Kidney epithelial cell (primary cell): ENCODE data around the gene ARHGEF11. TPM values are rescaled to one million over a fixed set of nuclear protein-coding genes. Genes with fewer than 3 reads are reported as not detected.

Source experiments
- DNase-seq: peaks from one replicate; pipeline ENCODE4 v3.0.0-alpha.2; 2010; ENCODE audit warnings: low read depth
- H3K27me3 ChIP-seq: 2 replicates; pipeline ENCODE4 v1.6.0; 2011; ENCODE audit warnings: low read length; ENCODE audit not compliant: control insufficient read depth, insufficient read depth
- H3K36me3 ChIP-seq: 2 replicates; pipeline ENCODE4 v1.5.1; 2011; ENCODE audit warnings: low read length; ENCODE audit not compliant: control insufficient read depth, insufficient read depth
- H3K4me3 ChIP-seq: 2 replicates; pipeline ENCODE4 v1.5.1; 2011; ENCODE audit warnings: low read depth, mild to moderate bottlenecking, control low read depth, low read length
- CTCF ChIP-seq: IDR thresholded peaks from 2 replicates; pipeline ENCODE4 v1.5.1; 2011; ENCODE audit warnings: mild to moderate bottlenecking, moderate library complexity, low read length, control low read depth, inconsistent platforms; ENCODE audit not compliant: insufficient read depth, poor library complexity, severe bottlenecking
- total RNA-seq: library from RNA; depleted of rRNA; stranded (reverse); fragments of >200 nt; gene quantifications from 2 replicates; pipeline ENCODE4 v1.2.3, GENCODE V29; 2015

ARHGEF11 gene
- total RNA-seq, 1 donor from 2014 or later, result 29.2 TPM

DNA sequence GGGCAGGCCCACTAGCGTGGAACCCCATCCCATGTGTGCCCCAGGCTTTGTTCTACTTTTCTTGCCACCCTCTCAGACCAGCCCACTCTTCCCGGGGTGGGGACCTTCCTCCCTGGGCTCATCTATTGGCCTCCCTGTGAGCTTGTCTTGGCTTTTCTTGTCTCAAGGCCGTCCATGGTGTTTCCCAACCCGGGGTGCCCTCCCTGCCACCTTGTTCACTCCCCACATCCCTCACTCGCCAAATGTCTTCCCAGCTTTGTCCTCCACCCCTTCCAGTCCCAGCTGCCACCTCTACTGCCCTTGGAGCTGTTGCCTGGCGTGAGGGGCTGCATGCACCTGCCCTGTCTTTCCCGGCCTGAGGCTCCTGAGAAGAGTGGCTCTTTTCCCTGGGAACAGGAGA lies 106.7 kb downstream of the ARHGEF11 start:
- Histone ChIP-seq H3K4me3 (no peak overlapping the region), H3K36me3 (peaks cover 4% of the 10 kb centered on the region), H3K27me3 (no peaks in the 10 kb centered on the region)
- DNase-seq, result no peak
- no peak for TF ChIP-seq CTCF

- no peak for TF ChIP-seq CTCF
- no peak for DNase-seq
- H3K36me3 ChIP-seq, result peaks cover 2% of the 10 kb centered on the region
- no peaks in the 10 kb centered on the region for H3K27me3 ChIP-seq
- H3K4me3 ChIP-seq, result no peak overlapping the region
Measured at GRCh38 chr1:156937883-156938282, 107.7 kb downstream of the ARHGEF11 start.

- Histone ChIP-seq H3K36me3 (peaks cover 2% of the 10 kb centered on the region), H3K27me3 (no peaks in the 10 kb centered on the region), H3K4me3 (no peak overlapping the region)
- DNase-seq, result no peak
- TF ChIP-seq CTCF, result no peak
Measured at GRCh38 chr1:156936721-156937220, 108.8 kb downstream of the ARHGEF11 start.

- H3K4me3 ChIP-seq, result no peak overlapping the region
- no peak for DNase-seq
- H3K27me3 ChIP-seq, result no peaks in the 10 kb centered on the region
- H3K36me3 ChIP-seq, result peaks cover 2% of the 10 kb centered on the region
- TF ChIP-seq CTCF, result no peak
Measured at GRCh38 chr1:156936191-156936590, 109.4 kb downstream of the ARHGEF11 start.

GRCh38 chr1:156935505-156936128 lies 109.9 kb downstream of the ARHGEF11 start:
- no peak for DNase-seq
- H3K27me3 ChIP-seq, result peaks cover 1% of the 10 kb centered on the region
- H3K36me3 ChIP-seq, result peaks cover 2% of the 10 kb centered on the region
- no peak overlapping the region for H3K4me3 ChIP-seq
- no peak for TF ChIP-seq CTCF

DNA sequence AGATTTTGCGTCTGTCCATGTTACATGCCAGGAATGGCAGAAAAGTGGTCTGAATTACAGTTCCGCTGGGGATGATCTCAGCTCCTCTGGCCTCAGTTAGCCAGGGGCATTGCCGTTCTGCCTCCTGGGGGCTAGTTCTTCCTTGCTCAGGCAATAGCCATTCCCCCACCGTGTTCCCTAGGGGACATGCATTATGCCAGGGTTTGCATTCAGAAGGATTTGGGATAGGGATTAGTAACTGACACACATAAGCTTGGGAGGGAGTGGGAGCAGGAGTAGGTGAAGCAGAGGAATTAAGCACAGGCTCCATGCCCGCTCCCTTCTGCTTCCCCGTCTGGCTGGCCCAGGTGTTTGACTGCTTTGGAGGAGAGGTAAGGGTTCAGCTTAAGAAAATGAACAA lies 112.4 kb downstream of the ARHGEF11 start:
- no peak for DNase-seq
- H3K4me3 ChIP-seq, result no peak overlapping the region
- peaks cover 2% of the 10 kb centered on the region for H3K36me3 ChIP-seq
- no peak for TF ChIP-seq CTCF
- H3K27me3 ChIP-seq, result peaks cover 14% of the 10 kb centered on the region
